SK-MEL-5 (cell line): Measurements from ENCODE around the gene ACVRL1. TPM values are rescaled to one million over a fixed set of nuclear protein-coding genes. Genes with fewer than 3 reads are reported as not detected.

Experiments used
- DNase-seq: peaks from one replicate; pipeline ENCODE4 v3.0.0-alpha.2; 2016; ENCODE audit warnings: low read depth, low spot score
- in situ Hi-C: cut with HindIII; loops from 2 replicates; pipeline ENCODE4 v1.10.0; 2016; ENCODE audit warnings: low sequenced_read_pairs, high pct_unique_total_duplicates, low pct_unique_long_range_greater_than_20kb
- polyA plus RNA-seq, 2 experiments: library from polyadenylated mRNA; depleted of rRNA; stranded (reverse); fragments of >200 nt; gene quantifications; 2 replicates each; pipeline ENCODE4 v1.2.3, GENCODE V29; 2015
- total RNA-seq: library from RNA; depleted of rRNA; stranded (reverse); fragments of >200 nt; shearing (Covaris generic); gene quantifications from 2 replicates; pipeline ENCODE4 v1.2.3, GENCODE V29; 2014; rRNA removed

Gene ACVRL1
- 0.05 TPM in 1 of 2 replicates, not detected in the other for total RNA-seq
- 0.10 TPM in 1 of 2 replicates, not detected in the other for polyA plus RNA-seq (2015; cell fraction: cytosol; rRNA removed)
- 0.09 TPM in 1 of 2 replicates, not detected in the other for polyA plus RNA-seq (2015; cell fraction: nucleus; rRNA removed)

- DNase-seq: no peak
- in situ Hi-C loops: no loop called here
Observed at GRCh38 chr12:51907083-51907855, at the start of gene ACVRL1. ACVRL1 (plus strand) TSS chr12:51907504; CDS start chr12:51912475, 4,971 bp downstream.

- DNase-seq: no peak
- in situ Hi-C loops: no loop called here
Observed at GRCh38 chr12:51860986-51861385, 46.3 kb upstream of the ACVRL1 start.

GRCh38 chr12:51862947-51863346 is 44.4 kb upstream of the ACVRL1 start:
- in situ Hi-C loops: no loop called here
- no peak for DNase-seq

- DNase-seq: no peak
- in situ Hi-C loops: no loop called here
Observed at GRCh38 chr12:51863363-51863932, 43.9 kb upstream of the ACVRL1 start.

- in situ Hi-C loops: no loop called here
- DNase-seq: no peak
Observed at GRCh38 chr12:51863933-51864832, 43.1 kb upstream of the ACVRL1 start.

GRCh38 chr12:51864833-51865670 is 42.3 kb upstream of the ACVRL1 start:
- DNase-seq: no peak
- in situ Hi-C loops: no loop called here

- no peak for DNase-seq
- in situ Hi-C loops: no loop called here
Observed at GRCh38 chr12:51865757-51866270, 41.5 kb upstream of the ACVRL1 start.

- no peak for DNase-seq
- in situ Hi-C loops: no loop called here
Observed at GRCh38 chr12:51866324-51866723, 41.0 kb upstream of the ACVRL1 start.

- in situ Hi-C loops: no loop called here
- no peak for DNase-seq
Observed at GRCh38 chr12:51866762-51867161, 40.5 kb upstream of the ACVRL1 start.

- in situ Hi-C loops: no loop called here
- no peak for DNase-seq
Observed at GRCh38 chr12:51867371-51867770, 39.9 kb upstream of the ACVRL1 start.

GRCh38 chr12:51867796-51868428 is 39.4 kb upstream of the ACVRL1 start:
- no peak for DNase-seq
- in situ Hi-C loops: no loop called here

- DNase-seq: no peak
- in situ Hi-C loops: no loop called here
Observed at GRCh38 chr12:51868821-51869495, 38.3 kb upstream of the ACVRL1 start.

GRCh38 chr12:51869496-51869865 is 37.8 kb upstream of the ACVRL1 start:
- no peak for DNase-seq
- in situ Hi-C loops: no loop called here

- no peak for DNase-seq
- in situ Hi-C loops: no loop called here
Observed at GRCh38 chr12:51869931-51870330, 37.4 kb upstream of the ACVRL1 start.

GRCh38 chr12:51870504-51870903 is 36.8 kb upstream of the ACVRL1 start:
- in situ Hi-C loops: no loop called here
- no peak for DNase-seq

- in situ Hi-C loops: no loop called here
- no peak for DNase-seq
Observed at GRCh38 chr12:51871126-51871525, 36.2 kb upstream of the ACVRL1 start.
